Prostate gland (tissue), 2 donors: ENCODE data around the gene CAMSAP2.

Source experiments
- CTCF ChIP-seq, 4 experiments: fragments of 200-600 bp in 2 of 4; fragments of 450-650 bp in 2 of 4; sonication (generic) in 2 of 4; IDR thresholded peaks; 1 replicate in 3 of 4; 2 replicates in 1 of 4; pipeline ENCODE4 v1.5.1; 2016 to 2019; ENCODE audit warnings: antibody characterized with exemption in 4 of 4, mild to moderate bottlenecking in 2 of 4, moderate library complexity in 2 of 4
- POLR2A ChIP-seq: fragments of 450-650 bp; IDR thresholded peaks from one replicate; pipeline ENCODE4 v1.6.1; 2016; ENCODE audit warnings: antibody characterized with exemption, mild to moderate bottlenecking
- POLR2AphosphoS5 ChIP-seq: sonication (generic); formaldehyde crosslinking; IDR thresholded peaks from one replicate; pipeline ENCODE4 v1.6.1; 2017; ENCODE audit warnings: antibody characterized with exemption

DNA sequence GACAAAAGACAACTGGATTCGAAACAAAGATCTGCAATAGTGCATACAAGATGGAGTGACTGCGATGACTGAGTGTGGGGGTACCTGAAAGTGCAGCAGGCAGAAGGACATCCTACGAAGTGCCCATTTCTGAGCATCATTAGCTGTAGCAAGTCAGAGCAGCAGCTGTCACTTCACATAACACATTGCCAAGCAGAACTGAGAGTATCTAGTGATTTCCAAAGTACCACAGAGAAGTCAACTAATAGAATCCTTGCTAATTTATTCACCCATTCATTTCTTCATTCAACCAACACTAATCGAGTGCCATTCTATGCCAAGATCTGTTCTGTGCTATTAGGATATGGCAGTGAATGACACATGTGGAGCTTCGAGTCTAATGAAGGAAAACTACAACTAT is 31.6 kb upstream of the CAMSAP2 start:
- TF ChIP-seq POLR2A (no peak), CTCF (IDR thresholded peaks at IDR 0.05) (no peak), POLR2AphosphoS5 (no peak)
